GM13976 (cell line): Measurements from ENCODE around the gene GPRC5D.
A peak's percentile ranks its signal among the peaks of the same experiment; 100 is the strongest.

Experiments used
- DNase-seq: peaks from one replicate; pipeline ENCODE4 v3.0.0; 2012; ENCODE audit warnings: low spot score
- CTCF ChIP-seq: IDR thresholded peaks from 2 replicates; pipeline ENCODE4 v1.5.1; 2012; ENCODE audit warnings: borderline replicate concordance, mild to moderate bottlenecking; ENCODE audit not compliant: insufficient read depth; ENCODE audit errors: extremely low read depth, missing control alignments, control extremely low read depth
- in situ Hi-C: fragments of 300-500 bp; cut with MboI; formaldehyde crosslinking; loops from one replicate; pipeline ENCODE4 v1.12.0; 2022; ENCODE audit warnings: low sequenced_read_pairs, mixed read lengths, inconsistent platforms; ENCODE audit not compliant: unreplicated experiment

Gene GPRC5D

GRCh38 chr12:12892681-12893141 lies 59.3 kb downstream of the GPRC5D start:
- no peak for TF ChIP-seq CTCF
- in situ Hi-C loops = no loop called here
- no peak for DNase-seq

GRCh38 chr12:12891881-12892355 lies 60.1 kb downstream of the GPRC5D start:
- no peak for DNase-seq
- TF ChIP-seq CTCF = no peak
- in situ Hi-C loops = no loop called here

- peak; percentile 50 for DNase-seq
- in situ Hi-C loops = no loop called here
- TF ChIP-seq CTCF = no peak
Observed at GRCh38 chr12:12891080-12891880, 60.7 kb downstream of the GPRC5D start, which contains the start of gene GPRC5A. TSS of gene GPRC5A (plus strand) at chr12:12891562. CDS start at chr12:12908250, 16,688 bp downstream.
